ENCODE data around the gene GRIK2. TPM values are rescaled to one million over a fixed set of nuclear protein-coding genes. Genes with fewer than 3 reads are reported as not detected.

The GRIK2 gene
- total and polyA plus RNA-seq, 5 donors from 2014 or later = not detected

GRCh38 chr6:101578306-101578705 is 184.8 kb downstream of the GRIK2 start:
- Mint-ChIP-seq H3K4me3 (no peak overlapping the region), H3K27me3 (no peaks in the 10 kb centered on the region), H3K27ac (no peak overlapping the region), H3K9me3 (peaks cover 0 to 19% (median 4%) of the 10 kb centered on the region in 7 donors), H3K4me1 (no peaks in the 10 kb centered on the region), H3K36me3 (no peaks in the 10 kb centered on the region)
- no peaks in the 10 kb centered on the region for H3K27me3 ChIP-seq (ENCODE audit: control insufficient read depth, insufficient read depth, low read length)
- H3K27ac ChIP-seq (ENCODE audit: insufficient read depth, low read length, poor library complexity, severe bottlenecking) = no peak overlapping the region
- no peaks in the 10 kb centered on the region for H3K9me3 ChIP-seq (ENCODE audit: control insufficient read depth in 2 of 2, low read length in 2 of 2)
- ATAC-seq (ENCODE audit: low read depth in 2 of 2) (no peak), DNase-seq (no peak)
- no peak overlapping the region for H3K4me3 ChIP-seq (ENCODE audit: low read depth, low read length)
- H3K4me1 ChIP-seq (ENCODE audit: control insufficient read depth, insufficient read depth, low read length, poor library complexity, severe bottlenecking) = no peaks in the 10 kb centered on the region
- no peaks in the 10 kb centered on the region for H3K36me3 ChIP-seq (ENCODE audit: control insufficient read depth, insufficient read depth, low read length)

DNA sequence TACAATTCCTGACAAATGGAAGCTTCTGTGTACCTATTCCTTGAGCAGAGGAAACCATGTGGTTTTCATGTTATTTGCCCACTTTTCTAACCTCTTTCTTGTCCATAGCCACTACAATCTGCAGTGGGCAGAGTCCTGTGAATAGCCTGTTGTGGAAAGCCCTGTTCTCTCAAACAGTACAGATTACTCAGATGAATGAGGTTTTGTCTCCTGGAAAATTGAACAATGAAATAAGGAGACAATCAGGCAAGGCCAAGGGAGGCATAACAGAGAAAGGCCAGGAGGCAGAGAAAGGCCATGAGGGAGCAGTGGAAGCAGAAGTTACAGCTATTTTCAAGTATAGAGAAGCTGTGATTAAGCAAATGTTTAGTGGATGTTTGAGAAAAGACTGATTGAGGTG is 189.3 kb downstream of the GRIK2 start:
- no peaks in the 10 kb centered on the region for H3K27me3 Mint-ChIP-seq
- H3K4me3 Mint-ChIP-seq = no peak overlapping the region
- no peak for ATAC-seq (ENCODE audit: low read depth in 2 of 2)
- H3K36me3 Mint-ChIP-seq = no peaks in the 10 kb centered on the region
- no peaks in the 10 kb centered on the region for H3K4me1 Mint-ChIP-seq
- H3K4me3 ChIP-seq (ENCODE audit: low read depth, low read length) = no peak overlapping the region
- H3K27ac ChIP-seq (ENCODE audit: insufficient read depth, low read length, poor library complexity, severe bottlenecking) = no peak overlapping the region
- no peak for DNase-seq
- no peaks in the 10 kb centered on the region for H3K9me3 ChIP-seq (ENCODE audit: control insufficient read depth in 2 of 2, low read length in 2 of 2)
- H3K4me1 ChIP-seq (ENCODE audit: control insufficient read depth, insufficient read depth, low read length, poor library complexity, severe bottlenecking) = no peaks in the 10 kb centered on the region
- H3K9me3 Mint-ChIP-seq = peaks cover 0 to 19% (median 4%) of the 10 kb centered on the region in 7 donors
- no peak overlapping the region for H3K27ac Mint-ChIP-seq
- H3K27me3 ChIP-seq (ENCODE audit: control insufficient read depth, insufficient read depth, low read length) = no peaks in the 10 kb centered on the region
- no peaks in the 10 kb centered on the region for H3K36me3 ChIP-seq (ENCODE audit: control insufficient read depth, insufficient read depth, low read length)

DNA sequence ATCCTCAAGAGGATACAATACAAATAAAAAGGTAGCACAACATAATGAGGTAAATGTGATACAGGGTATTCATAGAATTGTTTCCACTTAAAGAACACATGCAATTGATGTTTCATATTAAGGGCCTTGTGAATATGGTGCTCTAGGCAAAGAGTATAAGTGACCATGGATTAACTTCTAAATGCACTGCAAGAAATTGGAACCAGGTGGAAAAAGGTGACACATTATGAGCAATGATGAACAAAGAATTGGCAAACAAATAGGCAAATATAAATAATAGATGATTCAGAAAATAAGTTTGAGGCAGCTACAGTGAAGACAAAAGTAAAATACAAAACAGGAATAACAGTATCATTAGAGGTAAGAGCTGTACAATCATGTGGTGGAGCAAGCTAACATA is 192.0 kb downstream of the GRIK2 start:
- no peak overlapping the region for H3K27ac Mint-ChIP-seq
- no peak overlapping the region for H3K4me3 Mint-ChIP-seq
- Histone ChIP-seq H3K27ac (ENCODE audit: insufficient read depth, low read length, poor library complexity, severe bottlenecking) (no peak overlapping the region), H3K36me3 (ENCODE audit: control insufficient read depth, insufficient read depth, low read length) (no peaks in the 10 kb centered on the region), H3K9me3 (ENCODE audit: control insufficient read depth in 2 of 2, low read length in 2 of 2) (no peaks in the 10 kb centered on the region), H3K4me1 (ENCODE audit: control insufficient read depth, insufficient read depth, low read length, poor library complexity, severe bottlenecking) (no peaks in the 10 kb centered on the region), H3K4me3 (ENCODE audit: low read depth, low read length) (no peak overlapping the region), H3K27me3 (ENCODE audit: control insufficient read depth, insufficient read depth, low read length) (no peaks in the 10 kb centered on the region)
- H3K4me1 Mint-ChIP-seq = no peaks in the 10 kb centered on the region
- H3K9me3 Mint-ChIP-seq = peaks cover under 1 to 18% (median 3%) of the 10 kb centered on the region in 7 donors
- H3K36me3 Mint-ChIP-seq = no peaks in the 10 kb centered on the region
- DNase-seq (no peak), ATAC-seq (ENCODE audit: low read depth in 2 of 2) (no peak)
- no peaks in the 10 kb centered on the region for H3K27me3 Mint-ChIP-seq

DNA sequence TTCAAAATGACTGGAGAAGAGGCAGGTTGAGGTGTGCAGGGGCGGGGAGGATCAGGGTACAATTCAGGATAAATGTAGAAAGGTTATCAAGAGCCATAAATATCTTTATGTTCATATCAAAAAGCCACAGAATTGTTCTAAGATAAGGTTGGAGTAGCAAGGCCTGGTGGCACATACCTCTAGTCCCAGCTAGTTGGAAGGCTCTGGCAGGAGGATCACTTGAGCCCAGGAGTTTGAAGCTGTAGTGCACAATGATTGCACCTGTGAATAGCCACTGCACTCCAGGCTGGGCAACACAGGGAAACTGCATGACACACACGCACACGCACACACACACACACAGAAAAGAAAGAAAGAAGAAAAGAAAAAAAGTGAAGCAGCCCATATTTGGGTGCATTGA is 194.8 kb downstream of the GRIK2 start:
- H3K4me3 Mint-ChIP-seq = no peak overlapping the region
- ATAC-seq (ENCODE audit: low read depth in 2 of 2) = no peak

DNA sequence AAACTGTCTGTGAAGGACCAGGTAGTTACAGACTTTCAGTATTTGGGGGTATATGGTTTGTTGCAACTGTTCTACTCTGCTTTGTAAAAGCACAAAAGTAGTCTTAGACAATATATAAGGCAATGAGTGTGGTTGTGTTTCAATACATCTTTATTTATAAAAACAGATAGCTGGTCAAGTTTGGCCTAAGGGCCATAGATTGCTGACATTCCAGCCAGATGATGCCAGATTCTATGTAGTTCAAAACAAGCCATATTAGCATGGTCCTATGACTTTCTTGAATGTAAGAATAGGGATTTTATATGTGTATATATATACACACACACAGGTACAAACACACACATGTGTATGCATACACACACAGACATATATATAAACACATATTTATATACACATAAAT is 201.8 kb downstream of the GRIK2 start:
- H3K27me3 Mint-ChIP-seq = no peaks in the 10 kb centered on the region
- Histone ChIP-seq H3K27ac (ENCODE audit: insufficient read depth, low read length, poor library complexity, severe bottlenecking) (no peak overlapping the region), H3K36me3 (ENCODE audit: control insufficient read depth, insufficient read depth, low read length) (no peaks in the 10 kb centered on the region), H3K4me3 (ENCODE audit: low read depth, low read length) (no peak overlapping the region), H3K9me3 (ENCODE audit: control insufficient read depth in 2 of 2, low read length in 2 of 2) (no peaks in the 10 kb centered on the region), H3K4me1 (ENCODE audit: control insufficient read depth, insufficient read depth, low read length, poor library complexity, severe bottlenecking) (no peaks in the 10 kb centered on the region), H3K27me3 (ENCODE audit: control insufficient read depth, insufficient read depth, low read length) (no peaks in the 10 kb centered on the region)
- no peaks in the 10 kb centered on the region for H3K4me1 Mint-ChIP-seq
- no peak for ATAC-seq (ENCODE audit: low read depth in 2 of 2)
- no peaks in the 10 kb centered on the region for H3K36me3 Mint-ChIP-seq
- H3K27ac Mint-ChIP-seq = no peak overlapping the region
- no peak overlapping the region for H3K4me3 Mint-ChIP-seq
- H3K9me3 Mint-ChIP-seq = peaks cover 0 to 14% (median 5%) of the 10 kb centered on the region in 7 donors
- DNase-seq = no peak

More for the DNA sequence above, 194.8 kb downstream of the GRIK2 start:
- Histone ChIP-seq H3K27ac (ENCODE audit: insufficient read depth, low read length, poor library complexity, severe bottlenecking) (no peak overlapping the region), H3K4me1 (ENCODE audit: control insufficient read depth, insufficient read depth, low read length, poor library complexity, severe bottlenecking) (no peaks in the 10 kb centered on the region), H3K36me3 (ENCODE audit: control insufficient read depth, insufficient read depth, low read length) (no peaks in the 10 kb centered on the region), H3K9me3 (ENCODE audit: control insufficient read depth in 2 of 2, low read length in 2 of 2) (no peaks in the 10 kb centered on the region), H3K27me3 (ENCODE audit: control insufficient read depth, insufficient read depth, low read length) (no peaks in the 10 kb centered on the region), H3K4me3 (ENCODE audit: low read depth, low read length) (no peak overlapping the region)
- H3K4me1 Mint-ChIP-seq = no peaks in the 10 kb centered on the region
- H3K27me3 Mint-ChIP-seq = no peaks in the 10 kb centered on the region
- peaks cover 0 to 14% (median under 1%) of the 10 kb centered on the region in 7 donors for H3K9me3 Mint-ChIP-seq
- no peak overlapping the region for H3K27ac Mint-ChIP-seq
- H3K36me3 Mint-ChIP-seq = no peaks in the 10 kb centered on the region
- DNase-seq = no peak

GRCh38 chr6:101597693-101598092 is 204.2 kb downstream of the GRIK2 start:
- H3K9me3 Mint-ChIP-seq = peaks cover 0 to 20% (median 4%) of the 10 kb centered on the region in 7 donors
- Histone ChIP-seq H3K27me3 (ENCODE audit: control insufficient read depth, insufficient read depth, low read length) (no peaks in the 10 kb centered on the region), H3K36me3 (ENCODE audit: control insufficient read depth, insufficient read depth, low read length) (no peaks in the 10 kb centered on the region), H3K4me1 (ENCODE audit: control insufficient read depth, insufficient read depth, low read length, poor library complexity, severe bottlenecking) (no peaks in the 10 kb centered on the region), H3K27ac (ENCODE audit: insufficient read depth, low read length, poor library complexity, severe bottlenecking) (no peak overlapping the region), H3K9me3 (ENCODE audit: control insufficient read depth in 2 of 2, low read length in 2 of 2) (no peaks in the 10 kb centered on the region), H3K4me3 (ENCODE audit: low read depth, low read length) (no peak overlapping the region)
- H3K4me3 Mint-ChIP-seq = no peak overlapping the region
- no peaks in the 10 kb centered on the region for H3K36me3 Mint-ChIP-seq
- no peaks in the 10 kb centered on the region for H3K4me1 Mint-ChIP-seq
- H3K27ac Mint-ChIP-seq = no peak overlapping the region
- no peaks in the 10 kb centered on the region for H3K27me3 Mint-ChIP-seq
- DNase-seq = no peak
- no peak for ATAC-seq (ENCODE audit: low read depth in 2 of 2)

- Histone ChIP-seq H3K27me3 (ENCODE audit: control insufficient read depth, insufficient read depth, low read length) (no peaks in the 10 kb centered on the region), H3K4me3 (ENCODE audit: low read depth, low read length) (no peak overlapping the region), H3K4me1 (ENCODE audit: control insufficient read depth, insufficient read depth, low read length, poor library complexity, severe bottlenecking) (no peaks in the 10 kb centered on the region), H3K36me3 (ENCODE audit: control insufficient read depth, insufficient read depth, low read length) (no peaks in the 10 kb centered on the region), H3K9me3 (ENCODE audit: control insufficient read depth in 2 of 2, low read length in 2 of 2) (no peaks in the 10 kb centered on the region), H3K27ac (ENCODE audit: insufficient read depth, low read length, poor library complexity, severe bottlenecking) (no peak overlapping the region)
- Mint-ChIP-seq H3K4me3 (no peak overlapping the region), H3K27ac (no peak overlapping the region), H3K36me3 (no peaks in the 10 kb centered on the region), H3K9me3 (peaks cover 0 to 18% (median 0%) of the 10 kb centered on the region in 7 donors), H3K27me3 (peaks cover 5% of the 10 kb centered on the region), H3K4me1 (no peaks in the 10 kb centered on the region)
- ATAC-seq (ENCODE audit: low read depth in 2 of 2) (no peak), DNase-seq (no peak)
Observed at GRCh38 chr6:101605426-101605825, 211.9 kb downstream of the GRIK2 start.

- H3K36me3 Mint-ChIP-seq = no peaks in the 10 kb centered on the region
- Histone ChIP-seq H3K4me1 (ENCODE audit: control insufficient read depth, insufficient read depth, low read length, poor library complexity, severe bottlenecking) (no peaks in the 10 kb centered on the region), H3K27me3 (ENCODE audit: control insufficient read depth, insufficient read depth, low read length) (no peaks in the 10 kb centered on the region), H3K36me3 (ENCODE audit: control insufficient read depth, insufficient read depth, low read length) (no peaks in the 10 kb centered on the region), H3K9me3 (ENCODE audit: control insufficient read depth in 2 of 2, low read length in 2 of 2) (no peaks in the 10 kb centered on the region), H3K27ac (ENCODE audit: insufficient read depth, low read length, poor library complexity, severe bottlenecking) (no peak overlapping the region), H3K4me3 (ENCODE audit: low read depth, low read length) (no peak overlapping the region)
- no peak overlapping the region for H3K27ac Mint-ChIP-seq
- no peak for DNase-seq
- H3K4me3 Mint-ChIP-seq = no peak overlapping the region
- ATAC-seq (ENCODE audit: low read depth in 2 of 2) = no peak
- peaks cover 0 to 14% (median 0%) of the 10 kb centered on the region in 7 donors for H3K9me3 Mint-ChIP-seq
- H3K27me3 Mint-ChIP-seq = peaks cover 5% of the 10 kb centered on the region
- no peaks in the 10 kb centered on the region for H3K4me1 Mint-ChIP-seq
Observed at GRCh38 chr6:101605874-101606273, 212.4 kb downstream of the GRIK2 start.

Measured in CD4-positive, CD25-positive, alpha-beta regulatory T cell (primary cell).